Ovary (tissue), 3 donors: ENCODE measurements around the gene SHLD1.

Experiments
- EP300 ChIP-seq: sonication (generic); formaldehyde crosslinking; IDR thresholded peaks from one replicate; pipeline ENCODE4 v1.6.1; 2017; ENCODE audit warnings: antibody characterized with exemption
- TF ChIP-seq, protein P1 (sequence below), 3 donors: fragments of 450-650 bp in 2 of 3; fragments of 200-600 bp in 1 of 3; IDR thresholded peaks; one replicate each; pipeline versions ENCODE4 v1.5.1 to v1.8.0; 2016 to 2022; ENCODE audit warnings: antibody characterized with exemption in 3 of 3, mild to moderate bottlenecking in 1 of 3
- donor health status: DM: no; HTN: no; CAD: no.

DNA sequence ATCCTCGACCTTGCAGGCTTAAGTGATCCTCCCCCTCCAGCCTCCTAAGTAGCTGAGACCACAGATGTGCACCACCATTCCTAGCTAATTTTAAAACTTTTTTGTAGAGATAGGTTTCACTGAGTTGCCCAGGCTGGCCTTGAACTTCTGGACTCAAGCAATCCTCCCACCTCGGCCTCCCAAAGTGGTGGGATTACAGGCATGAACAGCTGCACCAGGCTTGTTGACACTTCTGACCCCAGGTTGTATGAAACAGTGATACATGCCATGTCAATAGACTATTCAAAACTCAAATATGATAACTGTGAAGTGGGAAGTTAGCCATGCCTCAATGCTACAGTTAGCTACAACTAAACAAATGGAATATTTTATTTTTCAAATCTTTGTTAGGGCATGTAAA lies 20.1 kb upstream of the SHLD1 start:
- TF ChIP-seq, protein P1, sequence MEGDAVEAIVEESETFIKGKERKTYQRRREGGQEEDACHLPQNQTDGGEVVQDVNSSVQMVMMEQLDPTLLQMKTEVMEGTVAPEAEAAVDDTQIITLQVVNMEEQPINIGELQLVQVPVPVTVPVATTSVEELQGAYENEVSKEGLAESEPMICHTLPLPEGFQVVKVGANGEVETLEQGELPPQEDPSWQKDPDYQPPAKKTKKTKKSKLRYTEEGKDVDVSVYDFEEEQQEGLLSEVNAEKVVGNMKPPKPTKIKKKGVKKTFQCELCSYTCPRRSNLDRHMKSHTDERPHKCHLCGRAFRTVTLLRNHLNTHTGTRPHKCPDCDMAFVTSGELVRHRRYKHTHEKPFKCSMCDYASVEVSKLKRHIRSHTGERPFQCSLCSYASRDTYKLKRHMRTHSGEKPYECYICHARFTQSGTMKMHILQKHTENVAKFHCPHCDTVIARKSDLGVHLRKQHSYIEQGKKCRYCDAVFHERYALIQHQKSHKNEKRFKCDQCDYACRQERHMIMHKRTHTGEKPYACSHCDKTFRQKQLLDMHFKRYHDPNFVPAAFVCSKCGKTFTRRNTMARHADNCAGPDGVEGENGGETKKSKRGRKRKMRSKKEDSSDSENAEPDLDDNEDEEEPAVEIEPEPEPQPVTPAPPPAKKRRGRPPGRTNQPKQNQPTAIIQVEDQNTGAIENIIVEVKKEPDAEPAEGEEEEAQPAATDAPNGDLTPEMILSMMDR (IDR thresholded peaks at IDR 0.05): no peak
- no peak for TF ChIP-seq EP300
